K562 (cell line): Measurements from ENCODE around the gene GZF1. TPM values are rescaled to one million over a fixed set of nuclear protein-coding genes. Genes with fewer than 3 reads are reported as not detected.
A peak's percentile ranks its signal among the peaks of the same experiment; 100 is the strongest.

Experiments used
- COPS2 ChIP-seq: fragments of 450-650 bp; conservative IDR thresholded peaks from 2 replicates; pipeline ENCODE4 v1.6.1; 2016; ENCODE audit warnings: mild to moderate bottlenecking, moderate library complexity
- KLF13 ChIP-seq: fragments of 450-650 bp; IDR thresholded peaks from 2 replicates; pipeline ENCODE4 v1.6.1; 2016; ENCODE audit warnings: missing genetic modification characterization, low read depth, mild to moderate bottlenecking, missing compliant biosample characterization, moderate library complexity, borderline replicate concordance
- PBX2 ChIP-seq, 2 experiments: IDR thresholded peaks in 1 of 2; conservative IDR thresholded peaks in 1 of 2; 2 replicates each; pipeline ENCODE4 v1.6.1; 2016; ENCODE audit warnings: low read depth in 2 of 2, mild to moderate bottlenecking in 1 of 2, missing compliant biosample characterization in 1 of 2, missing genetic modification characterization in 1 of 2, moderate library complexity in 1 of 2
- RAD21 ChIP-seq, 2 experiments: fragments of 250-450 bp in 1 of 2; fragments of 450-650 bp in 1 of 2; sonication (Bioruptor Pico) in 1 of 2; formaldehyde crosslinking in 1 of 2; IDR thresholded peaks in 1 of 2; conservative IDR thresholded peaks in 1 of 2; 2 replicates each; pipeline versions ENCODE4 v1.4.0 to v1.8.0; 2020 to 2022; ENCODE audit warnings: mild to moderate bottlenecking in 2 of 2, moderate library complexity in 1 of 2
- SREBF1 ChIP-seq: fragments of 150-350 bp; IDR thresholded peaks from 2 replicates; pipeline ENCODE4 v1.6.1; 2014; ENCODE audit warnings: antibody characterized with exemption, low read depth, low read length, borderline replicate concordance
- STAG1 ChIP-seq: sonication (generic); formaldehyde crosslinking; IDR thresholded peaks from 2 replicates; pipeline ENCODE4 v1.5.0; 2020; ENCODE audit warnings: missing genetic modification reagents, borderline replicate concordance
- TARDBP ChIP-seq: fragments of 450-650 bp; IDR thresholded peaks from 2 replicates; pipeline ENCODE4 v1.6.1; 2016
- ZNF584 ChIP-seq: fragments of 200-800 bp; sonication (Bioruptor generic); IDR thresholded peaks from 2 replicates; pipeline ENCODE4 v1.6.1; 2016; ENCODE audit warnings: low read depth, mild to moderate bottlenecking, missing genetic modification characterization, missing compliant biosample characterization
- polyA plus RNA-seq, 8 experiments: library from polyadenylated mRNA; depleted of rRNA in 4 of 8; stranded (reverse) in 5 of 8; unstranded in 3 of 8; fragments of >200 nt; fragmentation: Nextera tagmentation in 2 of 8; fragmentation: Illumina TruSeq in 1 of 8; extraction: Ambion mirVana in 2 of 8; extraction: Trizol in 1 of 8; gene quantifications; 2 replicates each; pipeline versions ENCODE4 v1.2.1 to v1.2.3, GENCODE V29; 2011 to 2014; ENCODE audit warnings: inconsistent platforms in 1 of 8, missing spikeins in 1 of 8
- total RNA-seq, 7 experiments: library from RNA; depleted of rRNA in 6 of 7; stranded (reverse); fragments of >200 nt in 6 of 7; fragmentation: Illumina TruSeq in 2 of 7; extraction: Trizol in 2 of 7; gene quantifications; 2 replicates each; pipeline versions ENCODE4 v1.2.1 to v1.2.3, GENCODE V29; 2011 to 2021; ENCODE audit warnings: low replicate concordance in 1 of 7
- TF ChIP-seq, protein P1 (sequence below), 2 experiments: fragments of 450-650 bp; formaldehyde crosslinking in 1 of 2; IDR thresholded peaks; 2 replicates each; pipeline versions ENCODE4 v1.4.0 to v1.6.1; 2014 to 2020; ENCODE audit warnings: mild to moderate bottlenecking in 2 of 2, borderline replicate concordance in 1 of 2, low read depth in 1 of 2
- TF ChIP-seq, protein P2 (sequence below): fragments of 450-650 bp; formaldehyde crosslinking; IDR thresholded peaks from 2 replicates; pipeline ENCODE4 v1.4.0; 2020; ENCODE audit warnings: mild to moderate bottlenecking, moderate library complexity
- TF ChIP-seq, protein P3 (sequence below): sonication (generic); formaldehyde crosslinking; IDR thresholded peaks from 2 replicates; pipeline ENCODE4 v1.8.0; 2022; ENCODE audit warnings: mild to moderate bottlenecking, missing genetic modification reagents
- TF ChIP-seq, protein P4 (sequence below): fragments of 450-650 bp; IDR thresholded peaks from 2 replicates; pipeline ENCODE4 v1.6.1; 2016; ENCODE audit warnings: antibody characterized with exemption

Gene GZF1
- total and polyA plus RNA-seq, 9 of the 15 experiments (the other 6 are each of a cell fraction or from before 2014, with no cell fraction given) = 1.2 to 15.7 (median 7.4) TPM

DNA sequence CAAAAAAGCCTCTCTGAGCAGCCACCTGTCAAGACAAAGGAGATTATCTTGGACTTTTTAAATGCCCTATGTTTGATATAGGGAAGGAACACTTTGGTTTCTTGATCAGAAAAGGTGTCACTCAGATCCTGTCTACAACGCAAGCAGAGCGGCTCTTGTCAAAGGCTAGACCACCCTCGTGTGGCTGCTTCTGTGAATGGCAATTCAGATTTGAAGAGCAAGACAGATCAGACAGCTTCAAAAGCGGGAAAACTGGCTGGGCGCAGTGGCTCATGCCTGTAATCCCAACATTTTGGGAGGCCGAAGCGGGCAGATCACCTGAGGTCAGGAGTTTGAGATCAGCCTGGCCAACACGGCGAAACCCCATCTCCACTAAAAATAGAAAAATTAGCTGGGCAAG lies 21.5 kb upstream of the GZF1 start (continued):
- TF ChIP-seq, protein P1, sequence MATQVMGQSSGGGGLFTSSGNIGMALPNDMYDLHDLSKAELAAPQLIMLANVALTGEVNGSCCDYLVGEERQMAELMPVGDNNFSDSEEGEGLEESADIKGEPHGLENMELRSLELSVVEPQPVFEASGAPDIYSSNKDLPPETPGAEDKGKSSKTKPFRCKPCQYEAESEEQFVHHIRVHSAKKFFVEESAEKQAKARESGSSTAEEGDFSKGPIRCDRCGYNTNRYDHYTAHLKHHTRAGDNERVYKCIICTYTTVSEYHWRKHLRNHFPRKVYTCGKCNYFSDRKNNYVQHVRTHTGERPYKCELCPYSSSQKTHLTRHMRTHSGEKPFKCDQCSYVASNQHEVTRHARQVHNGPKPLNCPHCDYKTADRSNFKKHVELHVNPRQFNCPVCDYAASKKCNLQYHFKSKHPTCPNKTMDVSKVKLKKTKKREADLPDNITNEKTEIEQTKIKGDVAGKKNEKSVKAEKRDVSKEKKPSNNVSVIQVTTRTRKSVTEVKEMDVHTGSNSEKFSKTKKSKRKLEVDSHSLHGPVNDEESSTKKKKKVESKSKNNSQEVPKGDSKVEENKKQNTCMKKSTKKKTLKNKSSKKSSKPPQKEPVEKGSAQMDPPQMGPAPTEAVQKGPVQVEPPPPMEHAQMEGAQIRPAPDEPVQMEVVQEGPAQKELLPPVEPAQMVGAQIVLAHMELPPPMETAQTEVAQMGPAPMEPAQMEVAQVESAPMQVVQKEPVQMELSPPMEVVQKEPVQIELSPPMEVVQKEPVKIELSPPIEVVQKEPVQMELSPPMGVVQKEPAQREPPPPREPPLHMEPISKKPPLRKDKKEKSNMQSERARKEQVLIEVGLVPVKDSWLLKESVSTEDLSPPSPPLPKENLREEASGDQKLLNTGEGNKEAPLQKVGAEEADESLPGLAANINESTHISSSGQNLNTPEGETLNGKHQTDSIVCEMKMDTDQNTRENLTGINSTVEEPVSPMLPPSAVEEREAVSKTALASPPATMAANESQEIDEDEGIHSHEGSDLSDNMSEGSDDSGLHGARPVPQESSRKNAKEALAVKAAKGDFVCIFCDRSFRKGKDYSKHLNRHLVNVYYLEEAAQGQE (IDR thresholded peaks at IDR 0.05; ENCODE audit: borderline replicate concordance) = peak; percentile 75
- TF ChIP-seq, protein P1 (CRISPR knock-in tag; IDR thresholded peaks at IDR 0.05; ENCODE audit: low read depth) = no peak
- no peak for TF ChIP-seq ZNF584 (CRISPR knock-in tag)
- TF ChIP-seq KLF13 (tag) = no peak
- peak; percentile 76 to 86 for TF ChIP-seq RAD21 (CRISPR knock-in tag; conservative IDR thresholded peaks at IDR 0.05 in 1 of 2, IDR thresholded peaks at IDR 0.05 in 1 of 2)
- TF ChIP-seq TARDBP = 0 out of 2 replicates have a peak, but pooled peaks have one; percentile 35
- TF ChIP-seq PBX2 (CRISPR knock-in tag; IDR thresholded peaks at IDR 0.05; ENCODE audit: low read depth) = no peak
- peak; percentile 53 for TF ChIP-seq PBX2 (tag; conservative IDR thresholded peaks at IDR 0.05; ENCODE audit: low read depth)
- TF ChIP-seq COPS2 = no peak
- TF ChIP-seq SREBF1 = no peak
- peak; percentile 78; the same call in 1 of the 2 replicates for TF ChIP-seq STAG1 (CRISPR knock-in tag)
- TF ChIP-seq, protein P2, sequence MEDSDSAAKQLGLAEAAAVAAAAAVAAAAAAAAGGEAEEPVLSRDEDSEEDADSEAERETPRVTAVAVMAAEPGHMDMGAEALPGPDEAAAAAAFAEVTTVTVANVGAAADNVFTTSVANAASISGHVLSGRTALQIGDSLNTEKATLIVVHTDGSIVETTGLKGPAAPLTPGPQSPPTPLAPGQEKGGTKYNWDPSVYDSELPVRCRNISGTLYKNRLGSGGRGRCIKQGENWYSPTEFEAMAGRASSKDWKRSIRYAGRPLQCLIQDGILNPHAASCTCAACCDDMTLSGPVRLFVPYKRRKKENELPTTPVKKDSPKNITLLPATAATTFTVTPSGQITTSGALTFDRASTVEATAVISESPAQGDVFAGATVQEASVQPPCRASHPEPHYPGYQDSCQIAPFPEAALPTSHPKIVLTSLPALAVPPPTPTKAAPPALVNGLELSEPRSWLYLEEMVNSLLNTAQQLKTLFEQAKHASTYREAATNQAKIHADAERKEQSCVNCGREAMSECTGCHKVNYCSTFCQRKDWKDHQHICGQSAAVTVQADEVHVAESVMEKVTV = peak; percentile 59
- TF ChIP-seq, protein P3, sequence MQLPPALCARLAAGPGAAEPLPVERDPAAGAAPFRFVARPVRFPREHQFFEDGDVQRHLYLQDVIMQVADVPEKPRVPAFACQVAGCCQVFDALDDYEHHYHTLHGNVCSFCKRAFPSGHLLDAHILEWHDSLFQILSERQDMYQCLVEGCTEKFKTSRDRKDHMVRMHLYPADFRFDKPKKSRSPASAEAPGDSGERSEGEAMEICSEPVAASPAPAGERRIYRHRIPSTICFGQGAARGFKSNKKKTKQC (CRISPR knock-in tag) = no peak
- TF ChIP-seq, protein P4, sequence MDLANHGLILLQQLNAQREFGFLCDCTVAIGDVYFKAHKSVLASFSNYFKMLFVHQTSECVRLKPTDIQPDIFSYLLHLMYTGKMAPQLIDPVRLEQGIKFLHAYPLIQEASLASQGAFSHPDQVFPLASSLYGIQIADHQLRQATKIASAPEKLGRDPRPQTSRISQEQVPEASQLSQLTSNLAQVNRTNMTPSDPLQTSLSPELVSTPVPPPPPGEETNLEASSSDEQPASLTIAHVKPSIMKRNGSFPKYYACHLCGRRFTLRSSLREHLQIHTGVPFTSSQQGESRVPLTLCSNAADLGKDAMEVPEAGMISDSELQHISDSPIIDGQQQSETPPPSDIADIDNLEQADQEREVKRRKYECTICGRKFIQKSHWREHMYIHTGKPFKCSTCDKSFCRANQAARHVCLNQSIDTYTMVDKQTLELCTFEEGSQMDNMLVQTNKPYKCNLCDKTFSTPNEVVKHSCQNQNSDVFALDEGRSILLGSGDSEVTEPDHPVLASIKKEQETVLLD = no peak
